GM18858 (cell line): ENCODE results near the gene MALT1.

Experiments used
- ATAC-seq: cut with Tn5 transposase; IDR thresholded peaks from one replicate; pipeline ENCODE4 v1.9.1; 2021; ENCODE audit not compliant: unreplicated experiment

MALT1 gene

DNA sequence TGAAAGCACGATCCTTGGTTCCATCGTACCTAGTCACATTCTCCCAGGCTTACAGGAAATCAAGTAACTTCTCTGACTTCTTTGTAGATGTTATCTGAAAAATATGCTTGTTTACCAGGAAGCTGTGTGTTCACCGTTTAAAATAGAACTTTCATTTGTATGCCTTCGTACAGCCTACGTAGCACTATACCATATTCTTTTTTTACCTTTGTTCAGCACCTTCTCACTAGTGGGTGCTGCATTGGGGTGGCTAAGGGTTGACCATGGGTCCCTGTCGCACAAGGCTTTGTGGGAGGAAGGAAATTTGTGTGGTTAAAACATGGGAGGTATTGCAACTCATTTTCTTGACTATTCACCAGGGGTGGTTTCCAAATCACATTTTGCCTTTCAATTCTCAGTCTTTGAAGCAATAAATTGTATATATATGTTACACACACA lies 16.6 kb downstream of the MALT1 start:
- ATAC-seq, result peak; percentile 85

DNA sequence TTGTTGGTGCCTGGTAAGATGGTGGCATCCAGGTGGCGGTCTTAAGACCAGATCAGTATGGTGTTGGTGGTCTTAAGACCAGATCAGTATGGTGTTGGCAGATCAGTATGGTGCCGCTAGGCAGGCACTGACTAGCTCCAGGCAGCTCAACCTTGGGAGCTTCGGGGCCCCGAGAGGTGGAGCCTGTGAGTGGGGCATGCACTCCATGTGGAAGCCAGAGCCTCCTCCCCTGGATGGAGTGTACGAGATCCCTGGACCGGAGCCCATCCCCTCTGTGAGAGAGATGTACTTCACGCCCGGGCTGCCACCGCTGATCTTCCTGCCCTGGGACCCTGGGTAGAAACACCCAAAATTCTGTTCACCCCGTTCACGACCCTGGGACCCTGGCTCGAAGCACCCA lies 19.0 kb downstream of the MALT1 start:
- no peak for ATAC-seq

DNA sequence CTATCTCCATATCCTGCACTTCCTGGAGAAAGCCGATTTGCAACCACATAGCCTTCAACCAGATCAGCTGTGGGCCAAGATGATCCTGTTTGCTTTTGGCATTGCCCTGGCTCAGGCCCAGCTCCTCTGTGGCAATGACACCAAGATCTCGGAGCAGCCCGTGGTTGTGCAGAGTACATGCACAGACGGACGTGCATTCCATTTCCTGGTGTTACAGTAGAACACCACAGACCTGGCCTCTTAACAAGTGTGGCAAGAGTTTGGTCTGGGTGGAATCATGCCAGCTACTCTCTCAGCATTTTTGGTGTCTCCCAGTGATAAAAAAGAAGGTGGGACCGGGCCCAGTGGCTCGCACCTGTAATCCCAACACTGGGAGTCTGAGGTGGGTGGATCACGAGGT lies 20.0 kb downstream of the MALT1 start:
- ATAC-seq, result no peak

DNA sequence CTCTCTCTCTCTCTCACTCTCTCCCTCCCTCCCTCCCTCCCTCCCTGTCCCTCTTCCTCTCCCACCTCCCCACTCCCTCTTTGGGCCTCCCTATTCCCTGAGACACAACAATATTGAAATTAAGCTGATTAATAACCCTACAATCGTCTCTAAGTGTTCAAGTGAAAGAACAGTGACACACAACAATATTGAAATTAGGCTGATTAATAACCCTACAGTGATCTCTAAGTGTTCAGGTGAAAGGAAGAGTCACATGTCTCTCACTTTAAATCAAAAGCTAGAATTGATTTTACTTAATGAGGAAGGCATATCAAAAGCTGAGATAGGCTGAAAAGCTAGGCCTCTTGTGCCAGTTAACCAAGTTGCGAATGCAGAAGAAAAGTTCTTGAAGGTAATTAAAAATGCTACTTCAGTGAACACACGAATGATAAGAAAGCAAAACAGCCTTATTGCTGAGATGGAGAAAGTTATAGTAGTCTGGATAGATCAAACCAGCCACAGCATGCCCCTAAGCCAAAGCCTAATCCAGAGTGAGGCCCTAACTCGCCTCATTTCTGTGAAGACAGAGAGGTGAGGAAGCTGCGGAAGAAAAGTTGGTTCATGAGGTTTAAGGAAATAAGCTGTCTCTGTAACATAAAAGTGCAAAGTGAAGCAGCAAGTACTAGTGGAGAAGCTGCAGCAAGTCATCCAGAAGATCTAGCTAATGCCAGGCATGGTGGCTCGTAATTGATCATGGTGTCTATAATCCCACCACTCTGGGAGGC lies 21.3 kb downstream of the MALT1 start:
- ATAC-seq, result no peak

DNA sequence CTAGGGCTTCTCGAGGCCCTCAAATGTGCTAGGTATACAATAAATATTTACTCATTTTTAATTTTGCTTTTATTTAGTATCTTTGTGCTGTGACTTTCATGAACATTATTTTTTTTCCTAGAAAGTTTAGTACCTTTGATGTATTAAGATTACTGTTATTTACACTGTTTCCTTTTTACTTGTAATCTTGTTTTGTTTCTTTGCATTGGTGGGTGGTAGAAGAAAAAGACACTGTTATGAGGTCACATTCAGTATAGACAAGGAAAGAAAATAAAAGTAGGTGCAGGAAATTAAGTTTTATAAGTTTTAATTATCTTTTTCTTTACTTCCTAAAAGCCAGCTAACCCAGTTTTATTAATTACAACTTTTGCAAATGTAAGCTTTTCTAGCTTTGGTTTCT lies 23.0 kb downstream of the MALT1 start:
- no peak for ATAC-seq

DNA sequence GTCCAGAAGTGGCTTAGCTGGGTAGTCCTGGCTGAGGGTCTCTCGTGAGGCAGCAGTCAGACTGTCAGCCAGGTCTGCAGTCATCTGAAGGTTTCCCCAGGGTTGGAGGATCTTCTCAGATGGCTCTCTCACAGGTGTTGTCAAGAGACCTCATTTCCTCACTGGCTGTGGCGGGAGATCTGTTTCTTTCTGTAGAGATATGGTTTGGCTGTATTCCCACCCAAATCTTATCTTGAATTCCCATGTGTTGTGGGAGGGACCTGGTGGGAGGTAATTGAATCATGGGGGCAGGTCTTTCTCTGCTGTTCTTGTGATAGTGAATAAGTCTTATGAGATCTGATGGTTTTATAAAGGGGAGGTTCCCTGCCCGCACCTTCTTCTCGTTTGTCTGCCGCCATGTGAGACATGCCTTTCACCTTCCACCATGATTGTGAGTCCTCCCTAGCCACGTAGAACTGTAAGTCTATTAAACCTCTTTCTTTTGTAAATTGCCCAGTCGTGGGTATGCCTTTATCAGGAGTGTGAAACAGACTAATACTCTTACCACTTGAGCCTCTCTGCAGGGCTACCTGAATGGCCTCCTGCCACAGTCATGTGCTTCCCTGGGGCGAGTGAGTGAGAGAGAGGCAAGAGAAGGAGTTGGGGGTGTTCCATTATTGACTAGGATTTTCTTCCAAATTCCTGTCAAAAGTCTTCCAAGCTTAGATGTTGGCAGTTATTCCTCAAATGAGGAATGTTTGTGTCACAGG lies 23.6 kb downstream of the MALT1 start:
- no peak for ATAC-seq

DNA sequence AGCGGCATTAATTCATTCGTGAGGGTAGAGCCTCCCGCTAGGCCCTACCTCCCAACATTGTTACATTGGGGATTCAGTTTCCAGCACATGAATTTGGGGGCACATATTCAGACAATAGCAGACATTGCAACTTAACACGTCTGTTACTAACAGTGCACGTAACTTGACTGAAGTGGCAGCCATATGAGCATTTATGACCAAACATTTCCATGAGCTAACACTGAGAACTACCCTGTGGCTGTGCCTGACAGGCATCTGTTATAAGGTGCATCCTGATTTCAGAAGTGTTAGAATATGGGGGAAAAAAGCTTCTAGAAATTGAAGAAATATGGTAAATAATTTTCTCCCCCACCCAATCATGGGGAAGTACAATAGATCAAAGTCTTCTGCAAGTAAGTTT lies 24.5 kb downstream of the MALT1 start:
- ATAC-seq, result no peak

DNA sequence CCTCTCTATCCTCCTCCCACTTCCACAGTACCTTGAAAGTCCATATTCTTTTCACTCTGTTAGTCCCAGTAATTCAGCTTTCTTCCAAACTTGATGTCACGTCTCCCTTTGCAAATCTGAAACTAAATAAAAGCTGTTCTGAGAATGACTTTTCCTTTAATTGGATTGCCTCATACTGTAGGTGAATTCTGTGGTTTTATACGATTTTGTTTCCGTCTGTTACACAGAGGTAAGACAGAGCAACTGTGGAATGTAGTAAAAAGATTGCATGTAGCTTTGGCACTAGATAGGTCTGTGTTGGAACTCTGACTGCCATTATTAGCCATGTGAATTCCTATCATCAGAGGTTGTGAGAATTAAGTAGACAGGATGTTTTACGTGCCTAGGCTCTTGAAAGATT lies 25.9 kb downstream of the MALT1 start:
- ATAC-seq, result no peak

DNA sequence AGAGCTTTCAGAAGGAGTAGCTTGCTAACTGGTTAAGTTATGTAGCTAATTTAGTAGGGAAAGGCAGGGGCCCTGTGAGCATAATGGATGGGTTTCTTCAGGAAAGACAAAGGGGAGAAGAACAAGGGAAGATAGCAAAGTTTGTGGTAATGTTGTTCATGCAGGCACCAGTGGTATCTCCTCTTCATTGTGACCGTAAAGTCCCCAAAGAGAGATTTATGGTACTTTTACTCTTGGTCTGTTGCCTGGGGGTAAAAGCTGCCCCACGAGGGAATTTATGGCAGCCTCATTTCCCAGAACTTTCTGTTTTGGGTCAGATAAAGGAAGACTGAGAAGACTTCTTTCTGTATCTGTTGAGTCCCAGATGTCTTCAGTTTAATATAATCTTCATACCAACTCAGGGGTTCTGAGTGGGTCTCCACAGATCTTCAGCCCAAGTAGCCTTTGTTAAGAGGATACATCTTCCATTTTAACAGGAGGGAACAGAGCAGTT lies 27.5 kb downstream of the MALT1 start:
- ATAC-seq, result no peak

DNA sequence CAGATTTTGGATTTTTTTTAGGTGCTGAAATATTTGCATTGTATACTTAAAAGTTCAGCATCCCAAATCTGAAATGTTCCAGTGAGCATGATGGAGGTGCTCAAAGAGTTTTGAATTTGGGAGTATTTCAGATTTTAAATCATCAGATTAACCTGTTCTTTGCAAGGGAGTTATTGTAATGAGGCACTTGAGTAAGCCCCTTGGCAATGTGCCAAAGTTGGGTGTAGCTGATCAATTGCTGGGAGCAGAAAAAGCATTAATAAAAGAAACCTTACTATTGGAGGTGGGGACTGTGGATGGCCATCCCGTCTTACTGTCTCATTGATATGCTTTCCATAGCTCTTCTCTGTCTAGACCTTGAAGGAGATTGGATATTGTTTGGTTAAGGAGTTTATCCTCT lies 28.3 kb downstream of the MALT1 start:
- no peak for ATAC-seq

DNA sequence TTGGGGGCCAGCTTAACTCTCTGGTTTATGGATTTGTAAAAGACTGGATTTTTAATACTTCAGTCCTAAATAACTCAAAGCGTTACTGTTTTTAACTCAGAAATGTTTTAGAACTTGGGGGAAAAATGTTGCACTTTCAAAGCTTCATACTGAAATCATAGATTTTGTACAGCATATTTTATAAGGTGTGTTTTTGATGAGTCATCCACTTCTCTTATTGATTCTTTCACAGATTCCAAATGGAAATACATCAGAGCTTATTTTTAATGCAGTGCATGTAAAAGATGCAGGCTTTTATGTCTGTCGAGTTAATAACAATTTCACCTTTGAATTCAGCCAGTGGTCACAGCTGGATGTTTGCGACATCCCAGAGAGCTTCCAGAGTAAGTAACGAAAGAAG lies 28.9 kb downstream of the MALT1 start:
- no peak for ATAC-seq

DNA sequence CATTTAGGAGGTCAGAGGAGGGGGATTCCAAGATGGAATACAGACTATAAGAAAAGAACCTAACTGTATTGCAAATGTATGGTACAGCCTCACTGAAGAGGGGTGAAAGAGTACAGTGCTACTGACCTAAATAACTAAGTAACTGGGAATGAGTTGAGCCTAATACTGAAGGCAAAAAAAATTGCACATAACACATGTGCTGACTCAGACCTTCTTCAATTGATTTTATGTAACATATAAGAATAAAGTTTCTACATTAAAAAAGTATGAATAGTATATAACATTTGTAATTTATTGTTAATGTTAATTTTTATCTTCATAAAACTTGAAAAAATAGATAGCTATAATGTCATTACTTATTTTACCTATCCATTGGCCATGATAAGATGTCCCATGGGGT lies 41.7 kb downstream of the MALT1 start:
- ATAC-seq, result no peak

DNA sequence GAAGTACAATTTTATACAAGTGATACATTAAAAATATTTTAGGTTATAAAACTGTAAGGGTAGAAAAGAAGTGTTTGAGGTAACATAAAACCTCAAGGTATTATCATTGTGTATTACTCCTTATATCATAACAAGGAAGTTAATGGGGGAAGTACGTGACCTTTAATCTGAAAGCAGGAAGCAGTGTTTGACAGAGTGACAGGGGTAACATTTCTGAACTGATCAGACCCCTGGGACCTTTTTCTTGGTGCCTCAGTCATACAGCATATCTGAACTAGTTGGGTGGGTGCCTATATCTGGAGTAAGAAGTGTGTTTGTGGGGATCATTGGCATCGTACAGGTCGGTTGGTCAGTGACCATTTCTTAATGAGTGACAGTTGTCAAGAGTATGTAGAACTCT lies 43.0 kb downstream of the MALT1 start:
- no peak for ATAC-seq

DNA sequence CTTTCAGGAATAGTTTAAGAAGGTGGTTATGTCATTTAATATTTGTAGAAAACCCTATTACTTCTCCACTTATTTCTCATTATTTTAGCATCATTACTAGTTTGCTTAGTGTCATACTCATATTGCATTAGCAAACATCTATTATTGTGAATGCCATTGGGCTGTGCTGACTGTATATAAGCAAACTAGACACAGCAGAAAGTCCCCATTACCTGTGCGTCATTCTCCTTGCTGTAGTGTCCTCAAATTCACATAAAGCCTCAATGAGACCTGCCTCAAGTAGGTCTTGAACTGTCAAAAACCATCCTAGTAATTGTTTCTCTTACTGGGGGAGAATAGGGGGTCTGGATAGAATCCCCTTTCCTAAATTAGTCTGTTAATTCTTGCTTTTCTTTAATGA lies 43.6 kb downstream of the MALT1 start:
- no peak for ATAC-seq

DNA sequence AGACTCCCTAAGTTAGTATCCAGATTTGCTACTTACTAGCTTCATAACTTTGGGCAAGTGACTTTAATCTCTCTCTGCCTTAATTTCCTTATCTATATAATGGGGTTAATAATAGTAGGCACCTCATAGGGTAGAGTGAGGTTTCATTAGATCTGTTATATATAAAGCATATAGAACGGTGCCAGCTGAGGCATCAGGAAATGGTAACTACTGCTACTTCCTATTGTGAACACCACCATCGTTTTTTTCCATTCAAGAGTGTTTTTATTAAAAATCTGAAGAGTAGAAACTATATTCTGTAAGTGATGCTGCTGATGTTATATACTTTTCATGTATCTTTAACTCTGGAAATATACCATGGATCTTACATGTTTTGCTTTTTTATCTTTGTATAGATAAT lies 44.3 kb downstream of the MALT1 start:
- no peak for ATAC-seq

DNA sequence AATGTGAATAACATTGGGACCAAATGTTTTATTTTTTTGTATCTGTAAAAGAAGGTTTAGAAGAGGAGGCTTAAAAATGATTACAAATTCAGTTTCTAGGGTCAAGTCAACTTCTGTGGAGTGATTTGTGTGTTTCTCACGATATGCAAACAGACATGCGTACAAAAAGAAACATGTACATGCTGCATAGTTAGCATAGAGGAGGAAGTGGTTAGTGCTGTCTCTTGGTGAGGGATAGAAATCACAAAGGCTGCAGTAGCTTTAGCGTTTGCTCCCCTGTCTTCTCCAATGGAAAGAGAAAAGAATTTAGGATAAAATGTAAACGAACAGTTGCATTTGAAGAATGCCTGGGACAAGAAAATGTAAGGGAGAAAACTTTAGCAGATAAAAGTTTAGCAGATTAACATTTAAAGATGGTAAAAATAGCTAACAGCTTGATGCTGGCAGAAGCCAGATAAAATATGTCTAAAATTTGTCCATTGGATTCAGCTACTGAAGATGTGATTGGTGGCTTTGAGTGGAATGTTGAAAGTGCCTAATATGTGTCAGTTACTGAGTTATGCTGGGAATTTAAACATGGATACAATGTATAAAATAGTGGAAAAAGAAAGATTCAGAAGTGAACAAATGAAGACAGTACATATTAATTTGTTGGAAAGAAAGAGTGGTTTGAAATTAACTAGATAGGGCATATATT lies 44.9 kb downstream of the MALT1 start:
- ATAC-seq, result peak; percentile 56

DNA sequence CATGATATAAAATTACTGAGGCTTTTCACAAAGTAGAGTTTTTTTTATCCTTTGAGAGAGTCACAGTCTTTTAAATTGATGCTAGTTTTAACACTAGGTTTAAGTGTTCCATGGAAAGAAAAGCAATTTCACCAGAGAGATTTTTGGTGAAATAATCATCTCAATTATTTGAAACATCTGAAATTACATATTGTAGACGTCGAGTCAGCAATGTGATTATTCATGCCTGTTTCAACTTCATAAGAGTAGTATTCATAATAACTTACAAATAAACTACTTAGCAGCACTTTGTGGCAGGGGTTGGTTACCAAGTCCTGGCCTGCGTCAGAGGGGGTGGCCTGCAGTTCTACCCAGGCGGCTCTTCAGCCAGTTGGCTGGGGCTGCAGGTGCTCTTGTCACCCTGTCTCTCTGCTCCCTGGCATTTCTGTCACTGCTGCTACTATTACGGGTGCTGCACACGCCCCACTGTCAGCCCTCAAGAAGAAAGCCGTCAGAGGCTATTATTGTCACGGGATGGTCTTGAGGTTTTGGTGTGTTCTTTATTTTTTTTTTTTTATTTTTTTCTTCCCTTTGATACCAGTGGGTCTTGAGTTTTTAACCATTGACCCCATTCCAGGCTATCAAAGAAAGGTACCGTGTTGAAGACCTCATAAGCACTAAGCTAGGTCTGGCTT lies 50.4 kb downstream of the MALT1 start:
- ATAC-seq, result no peak

DNA sequence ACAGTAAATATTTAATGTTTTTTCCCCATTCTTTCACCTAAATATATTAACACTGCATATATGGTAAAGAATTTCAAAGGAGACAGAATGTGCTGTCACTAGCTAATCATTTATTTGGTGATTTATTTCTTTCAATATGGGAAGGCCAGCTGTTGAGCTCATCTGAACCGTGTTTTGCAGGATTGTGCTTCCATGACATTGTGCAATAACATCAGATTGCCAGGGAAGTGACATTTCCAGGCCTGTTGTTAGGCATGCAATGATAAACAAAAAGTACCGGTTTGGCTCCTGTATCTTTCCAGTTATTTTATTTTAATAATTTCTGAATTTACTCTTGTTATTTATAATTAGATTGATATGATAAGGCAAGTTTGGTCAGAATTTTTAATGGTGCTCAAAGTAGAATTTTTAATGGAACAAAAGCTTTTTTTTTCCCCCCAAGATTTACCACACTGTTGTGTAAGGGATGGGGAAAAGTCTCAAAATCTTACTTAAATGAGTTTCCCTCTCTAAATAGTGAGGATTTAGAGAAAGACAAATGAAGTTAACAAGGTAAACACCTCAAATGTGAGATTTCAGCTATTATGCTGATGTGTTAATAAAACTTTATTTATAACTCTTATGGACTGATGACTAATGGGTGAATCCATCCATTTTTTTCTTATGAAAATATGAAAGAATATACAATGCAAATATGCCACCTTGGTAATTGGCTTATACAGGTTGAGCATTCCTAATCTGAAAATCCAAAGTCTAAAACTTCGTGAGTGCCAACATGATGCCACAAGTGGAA lies 52.7 kb downstream of the MALT1 start:
- ATAC-seq, result no peak

DNA sequence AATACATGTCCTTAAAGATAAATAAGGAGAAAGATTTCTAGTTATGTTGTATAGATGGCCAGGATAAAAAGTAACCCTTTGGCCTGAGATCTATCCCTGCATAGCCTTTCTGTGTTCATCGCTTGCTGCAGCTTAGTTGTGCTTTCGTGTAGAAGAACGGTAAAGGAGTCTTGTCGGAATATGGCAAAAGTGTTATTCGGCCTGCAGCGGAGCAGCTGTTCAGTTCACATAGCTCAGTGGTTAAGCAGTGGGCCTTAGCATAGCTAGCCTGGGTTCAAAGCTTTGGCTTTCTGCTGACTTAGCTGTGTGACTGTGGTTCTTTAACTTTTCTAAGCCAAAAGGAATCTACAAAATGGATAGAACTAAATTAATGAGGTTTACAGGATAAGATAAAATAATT lies 55.4 kb downstream of the MALT1 start:
- no peak for ATAC-seq

DNA sequence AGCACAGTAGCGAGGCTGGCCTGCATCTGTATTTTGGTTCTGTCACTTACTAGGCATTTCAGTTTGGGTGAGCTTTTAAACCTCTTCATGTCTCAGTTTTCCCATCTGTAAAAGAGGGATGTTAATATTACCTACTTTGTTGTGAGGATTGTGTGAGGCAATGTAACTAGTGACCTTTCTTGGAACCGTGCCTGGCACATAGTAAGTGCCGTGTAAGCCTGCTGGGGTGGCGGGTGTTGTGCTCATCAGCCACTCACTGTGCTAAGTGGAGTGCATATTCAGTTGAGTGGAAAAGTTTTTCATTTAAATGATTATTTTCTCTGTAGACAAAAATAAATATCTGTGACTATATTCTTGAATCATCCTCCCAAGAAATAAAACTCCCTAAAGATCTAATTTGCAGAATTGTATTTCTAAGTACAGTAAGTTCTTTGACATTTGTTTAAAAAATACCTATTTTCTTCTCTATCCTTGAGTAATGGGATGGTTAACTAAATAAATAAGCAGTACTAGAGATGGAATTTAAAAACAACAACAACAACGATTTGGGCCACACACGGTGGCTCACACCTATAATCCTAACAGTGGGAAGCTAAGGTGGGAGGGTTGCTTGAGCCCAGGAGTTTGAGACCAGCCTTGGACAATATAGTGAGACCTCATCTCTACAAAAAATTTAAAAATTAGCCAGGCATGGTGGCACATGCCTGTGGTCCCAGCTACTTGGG lies 56.7 kb downstream of the MALT1 start:
- no peak for ATAC-seq
